PC-9 (cell line): ENCODE results near the gene ISM1. TPM values are rescaled to one million over a fixed set of nuclear protein-coding genes. Genes with fewer than 3 reads are reported as not detected.

Experiments
- BruUV-seq: library from RNA; stranded (reverse); fragments of 400-500 nt; replicated peaks from 2 replicates; lab custom pipeline; 2021; lab: Mats Ljungman, UMichigan
- CTCF ChIA-PET: fragments of 300-600 bp; sonication (Branson Sonifier 250); formaldehyde crosslinking; loops from one replicate; lab custom pipeline; 2022; ENCODE audit warnings: antibody characterized with exemption; lab: Charles Lee
- POLR2A ChIA-PET: fragments of 300-600 bp; sonication (Branson Sonifier 250); formaldehyde crosslinking; loops from one replicate; lab custom pipeline; 2022; ENCODE audit warnings: antibody characterized with exemption; ENCODE audit not compliant: unreplicated experiment; lab: Charles Lee
- DNase-seq, 2 experiments: peaks; one replicate each; pipeline versions ENCODE4 v3.0.0 to v3.0.0-alpha.2; 2015 to 2022; ENCODE audit warnings: mixed read lengths in 1 of 2
- H2AFZ ChIP-seq: fragments of 200-600 bp; sonication (generic); 2 replicates; pipeline ENCODE4 v1.8.1; 2017; ENCODE audit warnings: antibody characterized with exemption
- H3F3A ChIP-seq: fragments of 200-600 bp; sonication (generic); 2 replicates; pipeline ENCODE4 v1.8.1; 2017; ENCODE audit warnings: antibody characterized with exemption, mild to moderate bottlenecking, low read depth; ENCODE audit not compliant: insufficient read depth
- H3K27ac ChIP-seq: fragments of 200-600 bp; sonication (generic); 2 replicates; pipeline ENCODE4 v1.6.1; 2016; ENCODE audit warnings: mixed run types
- H3K27me3 ChIP-seq: fragments of 200-600 bp; sonication (generic); 2 replicates; pipeline ENCODE4 v1.6.1; 2016; ENCODE audit warnings: low read depth, mixed run types; ENCODE audit not compliant: insufficient read depth
- H3K36me3 ChIP-seq: fragments of 200-600 bp; sonication (generic); 2 replicates; pipeline ENCODE4 v1.6.1; 2016; ENCODE audit warnings: low read depth, mixed run types
- H3K4me1 ChIP-seq: fragments of 200-600 bp; sonication (generic); replicated peaks from 2 replicates; pipeline ENCODE4 v1.6.1; 2016; ENCODE audit warnings: mixed run types; ENCODE audit not compliant: insufficient read depth
- H3K4me2 ChIP-seq: fragments of 200-600 bp; sonication (generic); 2 replicates; pipeline ENCODE4 v1.6.1; 2017; ENCODE audit warnings: mixed run types
- H3K4me3 ChIP-seq: fragments of 200-600 bp; sonication (generic); 2 replicates; pipeline ENCODE4 v1.6.1; 2016; ENCODE audit warnings: mixed run types
- H3K79me2 ChIP-seq: fragments of 200-600 bp; sonication (generic); 2 replicates; pipeline ENCODE4 v1.6.1; 2017; ENCODE audit warnings: low read depth, mixed run types
- H3K9me2 ChIP-seq: fragments of 200-600 bp; sonication (generic); 2 replicates; pipeline ENCODE4 v1.8.1; 2017; ENCODE audit warnings: mild to moderate bottlenecking; ENCODE audit not compliant: insufficient read depth
- H3K9me3 ChIP-seq: fragments of 200-600 bp; sonication (generic); 2 replicates; pipeline ENCODE4 v1.8.1; 2016; ENCODE audit warnings: low read depth; ENCODE audit not compliant: insufficient read depth
- H4K20me1 ChIP-seq: fragments of 200-600 bp; sonication (generic); 2 replicates; pipeline ENCODE4 v1.8.1; 2017; ENCODE audit not compliant: insufficient read depth
- EZH2 ChIP-seq: fragments of 200-600 bp; sonication (generic); IDR thresholded peaks from 2 replicates; pipeline ENCODE4 v1.8.0; 2017; ENCODE audit warnings: antibody characterized with exemption, low read depth
- intact Hi-C: fragments of 100-400 bp; cut with micrococcal nuclease; formaldehyde crosslinking; loops from one replicate; pipeline ENCODE4 v1.10.0; 2022; ENCODE audit not compliant: unreplicated experiment
- total RNA-seq: library from RNA; stranded (reverse); gene quantifications from 2 replicates; pipeline ENCODE4 v1.2.3, GENCODE V29; 2021
- TF ChIP-seq, protein P1 (sequence below): fragments of 200-600 bp; sonication (generic); conservative IDR thresholded peaks from 2 replicates; pipeline ENCODE4 v1.6.1; 2017; ENCODE audit warnings: mixed run types, antibody characterized with exemption, mild to moderate bottlenecking, moderate library complexity

Gene ISM1
- total RNA-seq, 1 experiment from 2014 or later: not detected

DNA sequence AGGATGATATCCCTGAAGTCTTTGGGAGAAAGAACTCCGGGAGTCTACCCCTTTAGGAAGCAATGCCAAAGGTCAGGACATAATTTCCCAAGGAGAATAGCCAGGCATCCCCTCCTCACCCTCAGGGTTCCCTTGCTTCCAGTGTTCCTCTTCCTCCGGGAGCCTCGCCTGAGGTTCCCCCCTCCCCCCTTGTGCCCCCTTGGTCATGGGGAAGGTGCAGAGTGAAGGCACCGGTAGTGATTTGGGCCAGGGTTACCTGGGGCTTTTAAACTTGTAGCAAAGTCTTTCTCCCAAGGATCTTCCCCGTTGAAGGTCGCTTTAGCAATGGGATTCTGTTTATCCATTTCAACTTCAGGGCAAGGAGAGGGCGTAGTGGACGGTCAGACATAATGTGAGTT is 1.2 kb downstream of the ISM1 start:
- Histone ChIP-seq H3K4me3 (peak overlapping the region; percentile 69; the same call in 1 of the 2 replicates), H3K36me3 (no peaks in the 10 kb centered on the region), H3K9me2 (no peaks in the 10 kb centered on the region), H3K9me3 (no peaks in the 10 kb centered on the region), H3K79me2 (no peaks in the 10 kb centered on the region), H3K4me1 (no peaks in the 10 kb centered on the region), H4K20me1 (no peaks in the 10 kb centered on the region), H3K27ac (no peak overlapping the region), H3F3A (no peaks in the 10 kb centered on the region), H2AFZ (0 out of 2 replicates have a peak overlapping the region, but pooled peaks have one; percentile 50), H3K27me3 (peaks cover 8% of the 10 kb centered on the region; the same call in 1 of the 2 replicates), H3K4me2 (peak overlapping the region; percentile 89)
- BruUV-seq: no TSS peak
- TF ChIP-seq, protein P1, sequence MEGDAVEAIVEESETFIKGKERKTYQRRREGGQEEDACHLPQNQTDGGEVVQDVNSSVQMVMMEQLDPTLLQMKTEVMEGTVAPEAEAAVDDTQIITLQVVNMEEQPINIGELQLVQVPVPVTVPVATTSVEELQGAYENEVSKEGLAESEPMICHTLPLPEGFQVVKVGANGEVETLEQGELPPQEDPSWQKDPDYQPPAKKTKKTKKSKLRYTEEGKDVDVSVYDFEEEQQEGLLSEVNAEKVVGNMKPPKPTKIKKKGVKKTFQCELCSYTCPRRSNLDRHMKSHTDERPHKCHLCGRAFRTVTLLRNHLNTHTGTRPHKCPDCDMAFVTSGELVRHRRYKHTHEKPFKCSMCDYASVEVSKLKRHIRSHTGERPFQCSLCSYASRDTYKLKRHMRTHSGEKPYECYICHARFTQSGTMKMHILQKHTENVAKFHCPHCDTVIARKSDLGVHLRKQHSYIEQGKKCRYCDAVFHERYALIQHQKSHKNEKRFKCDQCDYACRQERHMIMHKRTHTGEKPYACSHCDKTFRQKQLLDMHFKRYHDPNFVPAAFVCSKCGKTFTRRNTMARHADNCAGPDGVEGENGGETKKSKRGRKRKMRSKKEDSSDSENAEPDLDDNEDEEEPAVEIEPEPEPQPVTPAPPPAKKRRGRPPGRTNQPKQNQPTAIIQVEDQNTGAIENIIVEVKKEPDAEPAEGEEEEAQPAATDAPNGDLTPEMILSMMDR: no peak
- no peak for TF ChIP-seq EZH2
- CTCF ChIA-PET: no interaction called here
- POLR2A ChIA-PET: no interaction called here
- DNase-seq: no peak
- intact Hi-C loops: no loop called here

DNA sequence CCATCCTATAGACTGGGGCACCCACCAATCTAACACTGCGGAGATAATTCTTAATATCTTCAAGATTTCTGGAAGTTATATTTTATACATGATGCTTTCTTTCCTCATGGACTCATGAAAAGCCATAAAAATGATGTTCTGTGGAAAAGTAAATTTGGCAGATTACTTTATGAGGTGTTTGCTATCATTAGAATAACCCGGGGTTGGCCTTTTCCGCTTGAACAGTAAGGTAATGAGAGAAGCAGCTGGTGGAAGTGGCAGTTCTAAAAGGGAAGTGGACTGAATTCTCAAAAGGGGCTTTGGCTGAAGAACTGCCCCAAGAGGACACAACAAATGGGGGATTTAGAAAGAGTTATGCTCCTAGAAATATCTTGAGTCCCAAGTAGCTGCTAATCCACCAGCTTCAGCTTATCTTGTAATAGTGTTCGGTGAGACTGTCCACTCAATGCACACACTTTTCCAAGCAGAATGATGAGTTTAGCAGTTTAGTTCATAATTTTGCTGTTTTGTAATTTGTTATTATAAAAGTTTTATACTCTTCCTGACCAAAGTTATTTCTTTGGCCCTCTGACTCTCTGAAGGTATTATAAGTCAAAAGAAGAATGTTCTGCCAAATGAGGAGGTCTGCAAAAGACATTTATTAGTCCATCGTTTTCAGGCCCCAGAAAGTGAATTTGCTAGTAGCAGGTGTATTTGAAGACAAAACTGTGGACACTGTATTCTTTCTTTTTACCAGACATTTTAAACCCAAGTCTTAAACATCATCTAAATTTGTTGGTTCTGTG is 2.9 kb downstream of the ISM1 start:
- TF ChIP-seq, protein P1: no peak
- no peak for TF ChIP-seq EZH2
- Histone ChIP-seq H3K36me3 (no peaks in the 10 kb centered on the region), H3K27ac (no peak overlapping the region), H3F3A (no peaks in the 10 kb centered on the region), H3K27me3 (peaks cover 8% of the 10 kb centered on the region; the same call in 1 of the 2 replicates), H3K4me2 (no peak overlapping the region), H3K79me2 (no peaks in the 10 kb centered on the region), H3K4me1 (no peaks in the 10 kb centered on the region), H3K9me3 (no peaks in the 10 kb centered on the region), H3K4me3 (no peak overlapping the region), H2AFZ (no peak overlapping the region), H3K9me2 (no peaks in the 10 kb centered on the region), H4K20me1 (no peaks in the 10 kb centered on the region)
- ChIA-PET CTCF (no interaction called here), POLR2A (no interaction called here)
- intact Hi-C loops: no loop called here
- BruUV-seq: no TSS peak
- DNase-seq: no peak

DNA sequence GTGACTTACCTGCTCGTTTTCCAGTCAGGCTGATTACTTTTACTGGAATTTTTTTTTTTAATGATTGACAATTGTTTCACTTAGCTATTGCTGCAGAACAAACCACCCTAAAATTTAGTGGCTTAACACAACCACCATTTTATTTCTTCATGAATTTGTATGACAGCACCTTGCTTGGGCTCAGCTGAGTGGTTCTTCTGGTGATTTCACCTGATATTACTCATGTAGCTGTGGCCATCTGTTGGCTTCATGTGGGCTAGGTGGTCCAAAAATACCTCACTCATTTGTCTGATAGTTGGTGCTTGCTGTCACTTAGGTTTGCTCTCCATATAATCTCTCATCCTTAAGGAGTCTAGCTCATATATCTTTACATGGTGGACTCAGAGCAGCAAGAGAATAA is 5.3 kb downstream of the ISM1 start:
- POLR2A ChIA-PET: no interaction called here
- intact Hi-C loops: no loop called here

More for the DNA sequence above, 5.3 kb downstream of the ISM1 start:
- no peaks in the 10 kb centered on the region for H3K79me2 ChIP-seq
- no peak overlapping the region for H3K4me2 ChIP-seq
- CTCF ChIA-PET: no interaction called here
- H4K20me1 ChIP-seq: no peaks in the 10 kb centered on the region
- H3F3A ChIP-seq: no peaks in the 10 kb centered on the region
- no TSS peak for BruUV-seq
- H3K9me3 ChIP-seq: no peaks in the 10 kb centered on the region
- no peak overlapping the region for H2AFZ ChIP-seq
- H3K27ac ChIP-seq: no peak overlapping the region
- DNase-seq: no peak
- H3K4me1 ChIP-seq: 0 out of 2 replicates have a peak, but pooled peaks cover 5% of the 10 kb centered on the region
- H3K27me3 ChIP-seq: no peaks in the 10 kb centered on the region; the same call in 1 of the 2 replicates
- H3K9me2 ChIP-seq: no peaks in the 10 kb centered on the region
- H3K36me3 ChIP-seq: no peaks in the 10 kb centered on the region
- no peak overlapping the region for H3K4me3 ChIP-seq
- no peak for TF ChIP-seq EZH2
- TF ChIP-seq, protein P1: no peak
